HG03558 (cell line): ENCODE measurements around the gene TSHB.

Source experiments
- ATAC-seq: cut with Tn5 transposase; IDR thresholded peaks from one replicate; pipeline ENCODE4 v1.9.1; 2021; ENCODE audit warnings: moderate number of reproducible peaks; ENCODE audit not compliant: unreplicated experiment; ENCODE audit errors: extremely low read depth

The TSHB gene

DNA sequence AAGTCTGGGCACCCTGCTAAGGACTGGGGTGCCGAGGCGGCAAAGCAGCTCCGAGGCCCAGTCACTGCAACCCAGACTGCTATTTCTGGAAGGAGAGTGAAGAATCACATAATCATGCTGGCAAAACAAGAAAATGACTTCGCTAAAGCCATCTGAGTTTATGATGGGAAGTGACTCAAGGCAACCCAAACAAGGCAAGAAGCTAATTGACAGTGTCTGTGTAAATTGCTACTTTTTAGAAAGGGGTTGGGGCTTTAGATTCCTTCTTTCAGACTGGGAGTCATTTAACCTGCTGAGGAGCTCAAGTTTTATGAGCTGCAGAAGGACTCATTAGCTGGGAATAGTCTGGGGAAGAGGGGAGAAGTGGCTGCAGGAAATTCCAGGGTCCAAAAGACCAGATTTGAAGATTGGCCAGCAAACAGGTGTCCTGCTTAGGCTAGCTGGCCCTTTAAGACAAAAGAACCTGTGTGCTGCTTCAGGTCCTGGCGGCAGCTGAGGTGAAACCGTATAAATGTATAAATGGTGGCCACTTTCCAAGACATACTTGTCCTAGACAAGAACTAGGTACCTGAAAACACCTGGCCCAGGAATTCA is 28.1 kb downstream of the TSHB start:
- ATAC-seq = no peak

DNA sequence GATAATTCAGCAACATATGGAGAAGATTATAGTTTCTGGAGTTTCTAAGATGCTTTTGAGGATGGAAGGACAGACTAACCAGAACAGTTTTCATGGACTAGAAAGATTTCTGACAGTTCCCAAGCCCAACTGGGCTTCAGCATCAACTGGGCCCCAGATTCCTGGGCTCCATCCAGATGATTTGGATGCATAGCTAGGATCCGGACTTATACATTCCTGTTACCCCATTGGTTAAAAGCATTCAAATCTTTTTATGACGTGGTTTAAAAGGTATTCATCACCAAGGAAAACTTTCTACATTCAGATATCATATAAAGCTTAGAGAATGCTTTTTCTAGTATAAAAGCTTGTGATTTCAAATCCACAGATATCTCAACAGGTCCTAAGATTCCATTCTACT is 29.7 kb downstream of the TSHB start:
- no peak for ATAC-seq

DNA sequence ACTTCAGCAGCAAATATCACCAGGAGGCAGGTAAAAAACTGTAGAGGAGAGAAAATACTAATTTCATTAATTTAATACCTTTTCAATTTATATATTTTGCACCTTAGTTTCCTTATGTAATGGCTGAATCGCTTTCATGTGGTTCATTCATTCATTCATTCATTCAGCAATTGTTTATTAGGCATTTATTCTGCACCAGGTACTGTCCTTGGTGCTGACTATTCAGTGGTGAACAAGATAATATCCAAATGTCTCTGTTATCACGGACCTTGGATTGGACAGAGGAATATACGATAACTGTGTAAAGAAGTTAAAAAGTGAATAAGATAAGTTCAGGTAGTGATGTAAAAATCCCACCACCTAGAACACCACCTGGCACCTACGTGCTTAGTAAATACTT is 30.9 kb downstream of the TSHB start:
- no peak for ATAC-seq

DNA sequence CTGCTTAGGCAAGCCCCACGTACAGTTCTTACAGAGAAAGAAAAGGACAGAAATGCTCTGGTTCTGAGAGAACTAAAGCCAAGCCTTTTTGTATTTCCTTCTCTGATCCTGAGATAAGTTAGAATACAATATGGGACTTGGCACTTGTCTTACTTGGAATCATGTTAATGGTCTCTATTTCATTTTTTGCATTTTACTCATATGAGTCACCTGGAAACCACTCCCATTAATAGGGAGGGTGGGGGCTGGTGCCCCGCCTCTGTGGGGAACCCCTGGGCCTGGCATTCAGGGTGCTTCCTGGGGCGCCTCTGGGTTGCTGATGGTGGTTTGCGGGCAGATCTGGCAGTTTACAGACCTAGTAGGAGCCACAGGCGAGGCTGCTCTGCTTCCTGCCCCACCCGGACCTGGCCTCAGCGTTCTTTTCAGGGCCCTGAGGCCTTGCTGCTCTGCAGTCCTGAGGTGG is 32.9 kb downstream of the TSHB start:
- no peak for ATAC-seq

DNA sequence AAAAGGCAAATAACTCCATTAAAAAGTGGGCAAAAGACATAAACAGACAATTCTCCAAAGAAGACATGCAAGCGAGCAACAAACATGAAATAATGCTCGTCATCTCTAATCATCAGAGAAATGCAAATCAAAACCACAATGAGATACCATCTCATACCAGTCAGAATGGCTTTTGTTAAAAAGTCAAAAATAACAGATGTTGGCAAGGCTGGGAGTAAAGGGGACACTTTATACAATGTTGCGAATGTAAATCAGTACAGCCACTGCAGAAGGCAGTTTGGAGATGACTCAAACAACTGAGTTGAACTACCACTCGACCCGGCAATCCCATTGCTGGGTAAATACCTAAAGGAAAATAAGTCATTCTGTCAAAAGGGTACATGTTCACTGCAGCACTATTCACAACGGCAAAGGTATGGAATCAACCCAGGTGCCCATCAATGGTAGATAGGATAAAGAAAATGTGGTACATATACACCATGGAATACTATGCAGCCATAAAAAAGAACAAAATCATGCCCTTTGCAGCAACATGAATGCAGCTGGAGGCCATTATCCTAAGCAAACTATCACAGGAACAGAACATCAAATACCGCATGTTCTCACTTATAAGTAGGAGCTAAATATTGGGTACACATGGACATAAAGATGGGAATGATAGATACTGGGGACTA is 33.7 kb downstream of the TSHB start:
- ATAC-seq = no peak

DNA sequence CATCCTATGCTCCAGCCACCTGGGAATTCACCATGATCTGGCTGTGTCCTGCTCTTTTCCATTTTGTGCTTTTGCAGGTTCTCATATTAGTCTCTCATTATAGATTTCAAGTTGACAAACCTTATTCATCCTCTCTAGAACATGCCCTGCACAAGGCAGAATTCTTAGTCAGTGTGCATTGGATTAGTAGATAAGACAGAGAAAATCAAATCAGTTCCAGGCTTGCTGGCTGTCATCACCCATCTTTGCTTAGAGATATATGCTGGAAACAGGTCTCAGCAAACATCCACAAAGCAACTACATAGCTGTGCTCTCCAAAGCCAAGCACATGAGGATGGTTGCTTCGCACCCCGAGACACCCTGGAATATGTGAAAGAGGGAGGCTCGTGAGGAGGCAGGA is 34.8 kb downstream of the TSHB start:
- ATAC-seq = no peak

DNA sequence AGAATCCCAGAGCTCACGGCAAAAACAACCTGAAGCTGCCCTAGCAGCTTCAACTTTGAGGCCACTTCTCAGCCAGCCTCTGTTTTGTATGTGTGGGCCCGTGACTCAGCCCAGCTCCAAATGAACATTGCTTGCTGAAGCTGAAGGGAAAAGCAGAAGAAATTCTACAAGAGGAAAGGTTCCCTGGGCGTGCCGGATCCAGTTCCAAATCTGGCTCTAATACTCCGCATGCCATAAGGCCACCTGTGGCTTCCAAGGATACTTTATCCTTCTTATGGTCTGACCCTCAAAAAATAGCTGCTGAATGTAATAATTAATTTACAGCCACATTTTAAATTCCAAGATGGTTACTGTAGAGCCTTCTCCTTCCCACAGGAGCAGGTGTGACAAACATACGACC is 35.4 kb downstream of the TSHB start:
- no peak for ATAC-seq

DNA sequence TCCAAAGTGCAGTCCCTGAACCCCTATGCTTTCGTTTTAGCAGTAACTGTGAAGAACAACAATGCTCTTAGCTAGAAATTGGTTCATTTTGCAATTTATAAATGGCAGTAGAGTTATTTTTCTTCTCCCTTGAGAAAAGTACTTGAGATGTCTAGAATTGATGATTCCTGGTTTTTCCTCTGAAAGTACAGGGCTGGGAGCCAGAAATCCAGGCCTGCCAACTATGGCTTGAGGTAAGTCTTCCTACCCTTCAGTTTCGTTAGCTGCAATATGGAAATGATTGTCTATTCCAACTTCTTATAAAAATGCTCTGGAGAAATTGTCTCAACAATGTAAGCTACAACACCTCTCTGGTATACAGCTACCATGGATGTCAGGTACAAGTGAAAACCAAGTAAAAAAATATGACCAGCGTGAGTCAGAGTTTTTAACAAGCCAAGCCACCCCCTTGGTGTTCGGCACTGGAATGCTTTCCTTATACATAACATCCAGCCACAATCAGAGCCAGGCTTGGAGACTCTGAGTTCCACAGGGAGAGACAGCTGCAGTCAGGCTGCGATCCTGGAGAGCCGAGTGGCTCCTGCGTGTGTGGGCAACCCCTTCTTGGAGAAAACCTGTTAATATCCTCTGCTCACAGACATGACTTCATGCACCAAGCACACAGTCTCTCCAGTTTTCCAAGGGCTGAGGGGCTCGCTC is 37.7 kb downstream of the TSHB start:
- no peak for ATAC-seq

DNA sequence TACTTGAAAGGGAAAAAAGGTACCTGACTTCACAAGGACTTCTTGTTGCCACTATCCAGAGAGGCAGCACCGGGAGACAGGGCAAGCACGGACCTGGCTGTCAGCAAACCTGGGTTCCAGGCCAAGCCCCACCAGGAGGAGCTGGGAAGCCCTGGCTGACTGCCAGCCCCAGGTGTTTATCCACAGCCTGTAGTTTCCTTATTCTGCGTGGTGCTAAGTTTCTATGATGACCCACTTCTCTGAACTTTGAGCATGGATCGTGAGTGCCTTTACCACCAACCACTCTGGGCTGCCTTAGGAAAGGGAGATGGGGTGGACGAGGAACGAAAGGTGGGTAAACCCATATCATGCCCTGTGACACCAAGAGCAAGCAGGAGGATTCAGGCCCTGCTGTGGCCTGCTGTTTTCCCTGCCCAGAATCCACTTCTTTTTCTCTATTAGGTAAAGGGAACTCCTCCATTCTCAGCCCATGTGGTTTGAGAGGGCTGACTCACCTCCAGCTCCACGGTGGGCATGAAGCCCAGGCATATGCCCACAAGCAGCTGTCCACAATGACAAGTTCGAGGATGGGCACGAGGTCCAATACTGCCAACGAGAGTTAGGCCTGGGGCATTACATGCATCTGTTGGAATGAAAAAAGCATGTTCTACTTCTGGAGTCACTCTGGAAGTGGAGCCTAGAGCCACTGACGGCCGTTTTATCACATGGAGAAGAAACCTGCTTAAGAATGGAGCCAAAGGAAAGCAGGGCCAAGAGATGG is 39.4 kb downstream of the TSHB start:
- ATAC-seq = no peak

DNA sequence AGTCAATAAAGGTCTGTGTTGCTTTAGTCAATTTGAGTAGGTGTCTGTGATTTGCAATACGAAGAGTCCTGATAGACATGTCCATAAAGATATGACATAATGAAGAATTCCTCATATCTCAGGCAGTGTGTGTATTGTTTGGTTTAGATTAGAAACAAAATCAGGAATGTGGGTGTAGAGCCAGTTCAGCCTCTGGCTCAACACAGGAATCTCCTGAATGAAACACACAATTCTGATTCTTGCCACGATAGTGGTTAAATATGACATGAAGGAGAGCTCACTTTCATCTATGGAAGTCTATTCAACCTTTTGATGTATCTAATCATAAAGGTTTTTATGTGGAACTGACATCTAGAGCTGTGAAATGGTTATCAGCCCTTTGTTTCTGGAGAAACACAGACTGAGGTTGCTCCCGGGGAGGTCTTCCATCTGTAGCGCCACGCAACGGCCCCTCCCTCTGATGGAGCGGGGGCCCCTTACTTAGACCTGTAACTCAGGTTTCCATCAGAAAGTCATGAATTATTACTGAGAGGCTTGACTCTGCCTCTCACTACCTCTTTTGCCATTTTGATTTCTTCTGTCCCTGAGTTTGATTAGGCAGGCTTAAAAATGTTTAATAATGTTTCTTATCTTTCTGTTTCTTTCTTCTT is 40.2 kb downstream of the TSHB start:
- no peak for ATAC-seq

DNA sequence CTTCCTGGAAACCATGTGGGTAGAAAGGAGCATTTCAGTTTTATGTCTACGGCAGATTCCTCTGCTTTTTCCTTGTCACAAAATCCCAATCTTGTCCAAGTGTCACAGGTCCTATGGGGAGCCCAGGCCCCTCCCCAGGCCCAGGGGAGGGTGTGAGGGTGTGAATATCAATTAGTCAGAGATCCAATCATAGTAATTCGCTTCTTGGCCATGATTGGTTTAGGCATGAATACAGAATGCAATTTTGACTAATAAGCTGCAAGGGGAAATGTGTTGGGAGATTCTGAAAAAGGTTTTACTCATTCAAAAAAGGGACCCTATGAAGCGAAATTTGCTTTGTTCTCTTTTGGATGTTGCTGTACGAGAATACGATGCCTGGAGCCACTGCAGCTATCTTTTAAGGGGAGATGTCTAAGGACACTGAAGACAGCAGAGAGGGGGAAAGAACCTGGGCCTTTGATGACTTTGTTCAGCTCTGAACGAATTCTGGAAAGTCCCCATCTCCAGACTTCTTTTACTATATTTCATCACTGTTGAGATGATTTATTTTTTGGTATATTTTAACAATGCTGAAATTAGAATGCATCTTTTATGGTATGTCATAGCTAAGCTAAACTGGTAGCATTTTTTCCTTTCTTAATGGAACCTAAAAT is 41.5 kb downstream of the TSHB start:
- no peak for ATAC-seq

DNA sequence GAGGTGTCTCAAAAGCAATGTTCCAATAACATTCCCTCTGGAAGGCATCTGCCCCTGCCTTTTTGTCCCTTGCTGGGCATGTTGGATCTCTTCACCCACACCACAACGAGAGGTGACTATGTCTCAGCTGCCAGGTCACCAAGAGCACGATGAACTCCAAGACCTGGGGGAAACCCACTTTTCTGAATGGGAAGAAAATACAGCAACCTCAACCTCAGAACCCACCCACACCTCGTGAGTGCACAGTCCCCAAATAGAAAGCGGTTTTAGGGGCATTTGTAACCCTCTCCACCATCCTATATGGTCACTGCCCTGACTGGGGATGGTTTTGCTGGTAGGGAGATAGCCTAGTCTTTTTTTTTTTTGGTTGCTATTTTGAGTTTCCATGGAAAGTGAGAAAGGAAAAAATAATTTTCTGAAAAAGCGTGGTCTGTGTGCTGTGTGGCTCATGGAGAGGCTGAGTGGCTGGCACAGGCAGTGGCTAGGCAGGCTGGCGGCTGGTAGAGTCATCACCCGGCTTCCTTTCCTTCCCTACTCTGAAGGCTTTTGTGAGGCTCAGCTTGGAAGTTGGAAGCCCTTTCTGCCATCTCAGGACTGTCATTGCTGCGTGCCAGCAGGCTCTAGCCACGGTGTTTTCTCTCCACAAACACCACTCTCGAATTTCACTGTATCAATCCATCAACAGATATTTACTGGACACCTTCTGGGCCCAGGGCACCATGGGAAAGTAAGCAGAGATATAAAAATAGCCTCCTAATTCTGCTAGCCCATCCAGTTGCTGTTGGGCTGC is 43.9 kb downstream of the TSHB start:
- ATAC-seq = no peak

DNA sequence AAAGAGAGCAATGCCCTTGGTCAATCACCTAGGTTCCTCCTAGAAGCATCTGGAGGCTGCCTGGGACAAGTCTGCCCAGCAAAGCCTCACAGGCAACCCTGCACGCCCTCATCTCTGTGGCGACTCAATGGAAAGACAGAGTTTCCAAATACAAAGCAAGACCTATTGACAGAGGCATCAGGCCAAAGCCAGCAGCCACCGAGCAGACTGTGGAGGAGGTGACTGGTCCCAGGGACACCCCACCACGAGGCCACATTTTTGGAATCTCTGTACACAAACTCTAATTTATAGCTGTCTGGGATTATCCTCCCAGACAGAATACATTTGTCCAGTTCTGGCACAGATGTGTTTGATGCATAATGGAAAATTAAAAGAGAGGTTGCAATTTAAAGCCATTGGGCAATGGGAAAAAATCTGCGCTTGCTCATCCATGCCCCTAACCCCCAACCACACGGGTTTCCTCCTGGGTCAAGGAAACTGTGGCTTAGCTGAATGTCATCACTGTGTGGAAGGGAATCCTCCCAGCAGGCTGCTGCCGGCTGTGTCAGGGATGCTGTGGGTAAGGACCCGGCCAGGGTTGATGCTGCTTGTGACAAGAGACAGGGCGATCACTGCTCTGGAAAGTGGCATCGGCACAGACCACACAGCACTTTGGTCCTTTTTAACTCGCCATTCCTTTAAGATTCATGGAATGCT is 45.4 kb downstream of the TSHB start:
- ATAC-seq = no peak

DNA sequence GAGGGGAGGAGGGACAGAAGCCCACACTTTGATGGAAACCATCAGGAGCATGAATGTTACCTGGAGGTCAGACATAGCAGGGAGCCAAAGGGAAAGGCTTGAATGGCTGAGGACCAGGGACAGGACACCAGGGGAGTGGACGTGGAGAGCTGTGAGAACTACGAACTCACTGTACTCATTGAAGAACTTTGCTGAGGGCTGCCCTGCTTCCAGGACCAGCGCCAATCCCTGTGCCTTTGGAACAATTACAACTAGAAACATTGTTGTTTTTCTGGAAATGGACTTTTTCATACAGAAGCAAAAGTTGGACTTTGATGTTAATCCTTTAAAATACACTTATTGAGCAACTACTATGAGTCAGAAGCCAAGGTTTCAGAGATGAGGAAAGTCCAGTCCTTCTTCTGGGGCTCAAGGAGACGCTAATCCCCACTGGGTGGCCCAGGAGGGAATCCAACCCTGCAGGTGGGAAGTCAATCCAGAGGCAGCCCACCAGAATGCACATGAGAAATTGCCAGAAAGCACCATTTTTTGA is 46.8 kb downstream of the TSHB start:
- no peak for ATAC-seq

DNA sequence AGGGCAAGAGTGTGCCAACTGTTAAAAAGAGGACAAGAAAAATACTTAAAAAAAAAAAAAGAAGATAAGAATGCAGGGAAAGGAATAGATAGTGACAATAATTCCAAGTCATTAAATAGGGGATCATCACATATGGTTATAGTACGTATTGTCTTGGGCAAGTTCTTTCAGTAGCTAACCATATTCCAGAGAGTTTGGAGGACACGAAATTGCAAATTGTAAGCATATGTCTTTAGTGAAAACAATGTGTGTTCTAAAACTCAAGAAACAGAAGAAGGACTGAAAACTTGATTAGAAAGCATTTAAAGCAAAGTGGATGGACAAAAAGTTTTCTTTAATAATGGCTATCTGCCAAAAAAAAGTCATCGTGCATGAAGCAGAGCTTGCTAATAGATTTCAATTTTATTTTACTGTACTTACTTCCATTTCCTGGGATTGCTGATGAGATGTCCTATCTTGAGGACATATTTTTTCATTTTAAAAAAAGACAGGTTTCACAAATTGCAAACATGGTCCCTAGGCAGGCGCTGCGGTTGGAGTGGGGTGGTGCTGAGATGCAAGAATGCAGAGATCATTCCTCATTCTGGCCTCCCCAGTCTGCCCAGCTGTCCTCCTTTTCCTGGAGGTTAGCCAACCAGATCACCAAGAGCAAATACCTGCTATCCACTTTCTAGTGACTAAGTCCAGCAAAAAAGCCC is 47.8 kb downstream of the TSHB start:
- no peak for ATAC-seq

DNA sequence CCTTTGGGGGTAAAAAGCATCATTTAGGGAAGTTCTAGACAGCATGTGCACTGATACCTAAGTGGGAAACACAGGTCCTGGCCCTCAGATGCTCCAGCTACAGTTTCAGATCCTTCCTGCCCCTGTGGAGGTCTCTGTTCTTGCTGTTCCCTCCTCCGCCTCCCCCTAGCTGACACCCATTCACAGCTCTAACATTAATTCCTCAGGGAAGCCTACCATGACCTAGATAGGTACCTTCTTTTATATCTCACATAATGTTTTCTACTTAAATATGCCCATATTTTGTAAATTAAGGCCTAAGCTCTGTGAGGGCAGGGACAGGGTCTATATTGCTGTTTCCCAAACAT is 48.3 kb downstream of the TSHB start:
- ATAC-seq = no peak

DNA sequence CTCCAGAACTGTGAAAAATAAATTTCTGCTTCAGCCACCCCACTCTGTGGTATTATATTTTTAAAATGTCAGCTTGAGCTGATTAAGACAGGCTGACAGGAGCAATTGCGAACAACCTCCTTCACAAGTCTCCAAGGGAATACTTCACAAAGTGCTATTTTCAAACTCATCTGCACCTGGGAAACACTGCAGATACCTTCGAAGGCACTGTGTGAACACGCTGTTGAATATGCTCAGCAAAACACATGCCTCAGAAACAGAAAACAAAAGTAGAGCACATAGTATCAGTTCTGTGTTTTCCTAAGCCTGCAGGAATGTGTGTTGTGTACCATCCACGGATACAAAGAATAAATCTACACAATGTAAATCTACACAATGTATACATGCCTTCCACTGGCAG is 49.1 kb downstream of the TSHB start:
- no peak for ATAC-seq

DNA sequence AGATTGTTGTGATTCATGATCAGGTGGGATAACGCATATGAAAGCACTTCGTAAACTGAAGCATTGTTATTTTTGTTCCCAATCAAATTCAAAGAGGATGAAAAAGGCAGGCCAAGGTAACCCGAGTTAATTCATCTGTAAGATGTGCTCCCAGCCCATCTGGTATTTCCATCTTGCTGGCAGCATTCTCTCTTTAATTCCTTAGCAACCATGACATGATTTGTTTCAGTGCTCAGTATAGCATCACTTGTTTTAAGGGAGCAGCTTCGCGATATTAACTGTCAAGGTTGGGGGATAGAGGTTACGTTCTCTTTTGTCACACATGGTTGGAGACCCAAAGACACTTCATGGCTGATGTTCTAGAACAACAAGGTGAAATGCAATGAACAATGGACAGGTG is 53.3 kb downstream of the TSHB start:
- no peak for ATAC-seq
